Retinal pigment epithelial cell (primary cell): ENCODE data around the gene GLIS2.

Experiments
- DNase-seq: peaks from one replicate; pipeline ENCODE4 v3.0.0-alpha.2; 2010; ENCODE audit warnings: low read depth
- H3K4me3 ChIP-seq: 2 replicates; pipeline ENCODE4 v1.5.1; 2011; ENCODE audit warnings: mild to moderate bottlenecking, low read length, control low read depth, moderate library complexity
- TF ChIP-seq, protein P1 (sequence below): conservative IDR thresholded peaks from 2 replicates; pipeline ENCODE4 v1.5.1; 2011; ENCODE audit warnings: low read depth, low read length, control low read depth, inconsistent platforms

The GLIS2 gene

DNA sequence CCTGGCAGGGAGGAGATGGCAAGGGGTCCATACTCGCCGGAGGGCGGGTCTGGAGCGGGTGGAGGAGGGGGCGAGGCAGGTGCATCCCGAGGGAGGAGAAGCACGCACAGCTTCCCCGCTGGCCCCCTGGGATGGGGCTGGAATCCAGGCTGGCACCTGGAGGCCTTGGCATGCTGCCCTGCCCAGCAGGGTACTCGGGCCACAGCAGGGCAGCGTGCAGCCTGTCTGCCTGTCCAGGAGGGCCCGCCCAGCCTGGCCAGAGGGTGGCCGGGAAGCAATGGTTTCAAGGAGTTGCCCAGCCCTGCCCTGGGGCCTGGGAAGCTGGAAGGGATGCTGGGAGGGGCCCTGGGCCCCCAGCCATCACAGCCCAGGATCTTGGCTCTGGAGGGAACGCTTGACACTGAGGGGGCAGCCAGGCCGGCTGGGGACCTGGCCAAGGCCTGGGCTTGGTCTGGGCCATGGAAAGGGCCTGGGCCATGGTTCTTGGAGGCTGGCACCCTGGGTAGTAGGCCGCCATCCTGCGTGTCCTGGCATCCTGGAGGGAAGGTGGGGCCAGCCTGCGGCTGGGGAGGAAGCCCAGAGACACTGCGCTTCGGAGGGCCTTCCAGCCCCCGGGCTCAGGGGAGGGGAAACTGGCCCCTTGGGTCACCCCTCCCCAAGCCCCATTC is 1.1 kb downstream of the GLIS2 start:
- peak overlapping the region; percentile 85 for H3K4me3 ChIP-seq
- no peak for DNase-seq

DNA sequence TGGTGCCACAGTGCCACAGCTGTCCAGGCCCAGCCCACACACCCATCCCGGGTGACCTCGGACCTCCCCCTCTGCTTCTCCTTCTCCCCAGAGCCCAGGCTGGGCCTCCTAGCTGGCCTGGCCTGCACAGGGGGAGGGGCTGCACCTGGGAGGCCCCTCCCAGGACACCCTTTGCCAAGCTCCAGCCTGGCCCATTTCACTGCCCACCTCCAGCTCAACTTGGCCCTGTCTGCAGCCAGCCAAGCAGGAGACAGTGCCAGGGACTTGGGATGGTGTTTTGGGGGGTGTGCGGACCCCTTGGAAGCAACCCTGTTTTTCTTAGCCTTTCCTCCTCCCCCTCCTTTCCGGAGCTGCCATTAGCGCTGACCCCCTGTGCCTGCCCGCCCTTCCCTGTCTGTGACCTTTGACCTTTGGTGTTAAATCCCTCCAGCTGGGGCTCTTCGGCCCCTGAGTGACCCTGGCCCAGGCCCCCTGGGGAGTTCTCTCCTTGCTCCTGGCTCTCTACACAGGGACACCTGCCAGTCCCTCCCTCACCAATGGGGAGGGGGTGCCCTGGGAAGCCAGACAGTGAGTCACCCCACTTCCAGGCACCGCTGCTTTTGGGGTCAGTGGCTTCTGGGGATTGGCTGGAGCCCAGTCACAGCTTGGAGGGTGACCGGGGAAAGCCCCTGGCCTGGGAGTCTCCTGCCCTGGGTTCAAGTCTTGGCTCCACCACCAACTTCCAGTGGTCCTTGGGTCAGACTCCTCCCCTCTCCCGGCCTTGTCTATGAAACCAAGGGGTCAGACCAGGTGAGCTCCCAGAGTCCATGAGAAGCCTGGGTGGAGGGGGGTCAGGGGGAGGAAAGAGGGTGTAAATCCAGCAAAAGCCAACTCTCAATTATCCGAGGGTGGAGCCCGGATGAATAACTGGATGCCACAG is 1.9 kb downstream of the GLIS2 start:
- peak overlapping the region; percentile 85 for H3K4me3 ChIP-seq
- no peak for DNase-seq
- TF ChIP-seq, protein P1, sequence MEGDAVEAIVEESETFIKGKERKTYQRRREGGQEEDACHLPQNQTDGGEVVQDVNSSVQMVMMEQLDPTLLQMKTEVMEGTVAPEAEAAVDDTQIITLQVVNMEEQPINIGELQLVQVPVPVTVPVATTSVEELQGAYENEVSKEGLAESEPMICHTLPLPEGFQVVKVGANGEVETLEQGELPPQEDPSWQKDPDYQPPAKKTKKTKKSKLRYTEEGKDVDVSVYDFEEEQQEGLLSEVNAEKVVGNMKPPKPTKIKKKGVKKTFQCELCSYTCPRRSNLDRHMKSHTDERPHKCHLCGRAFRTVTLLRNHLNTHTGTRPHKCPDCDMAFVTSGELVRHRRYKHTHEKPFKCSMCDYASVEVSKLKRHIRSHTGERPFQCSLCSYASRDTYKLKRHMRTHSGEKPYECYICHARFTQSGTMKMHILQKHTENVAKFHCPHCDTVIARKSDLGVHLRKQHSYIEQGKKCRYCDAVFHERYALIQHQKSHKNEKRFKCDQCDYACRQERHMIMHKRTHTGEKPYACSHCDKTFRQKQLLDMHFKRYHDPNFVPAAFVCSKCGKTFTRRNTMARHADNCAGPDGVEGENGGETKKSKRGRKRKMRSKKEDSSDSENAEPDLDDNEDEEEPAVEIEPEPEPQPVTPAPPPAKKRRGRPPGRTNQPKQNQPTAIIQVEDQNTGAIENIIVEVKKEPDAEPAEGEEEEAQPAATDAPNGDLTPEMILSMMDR, result no peak

More for the DNA sequence above, 1.1 kb downstream of the GLIS2 start:
- TF ChIP-seq, protein P1, result no peak

DNA sequence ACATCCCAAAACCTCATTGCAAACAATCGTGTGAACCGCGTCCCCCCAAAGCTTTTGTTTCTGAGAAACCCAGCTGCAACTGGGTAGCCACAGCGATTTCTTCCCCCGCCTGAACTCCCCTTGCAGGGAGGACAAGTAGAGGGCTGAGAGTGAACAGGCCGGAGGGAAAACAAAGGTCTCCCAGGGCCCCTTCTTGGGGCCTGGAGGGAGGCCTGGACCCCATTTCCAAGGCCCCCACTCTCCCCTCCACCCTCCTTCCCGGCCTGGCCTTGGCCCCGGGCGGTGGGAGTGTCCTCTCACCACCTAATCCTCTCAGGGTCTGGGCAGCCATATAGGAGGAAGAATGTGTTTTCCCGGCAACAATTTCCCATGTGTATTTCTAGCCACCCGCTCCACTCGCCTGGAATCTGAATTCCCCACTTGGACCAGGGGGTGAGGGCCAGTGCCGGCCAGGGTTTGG is 2.6 kb downstream of the GLIS2 start:
- H3K4me3 ChIP-seq, result peak overlapping the region; percentile 85
- TF ChIP-seq, protein P1, result no peak
- DNase-seq, result no peak

DNA sequence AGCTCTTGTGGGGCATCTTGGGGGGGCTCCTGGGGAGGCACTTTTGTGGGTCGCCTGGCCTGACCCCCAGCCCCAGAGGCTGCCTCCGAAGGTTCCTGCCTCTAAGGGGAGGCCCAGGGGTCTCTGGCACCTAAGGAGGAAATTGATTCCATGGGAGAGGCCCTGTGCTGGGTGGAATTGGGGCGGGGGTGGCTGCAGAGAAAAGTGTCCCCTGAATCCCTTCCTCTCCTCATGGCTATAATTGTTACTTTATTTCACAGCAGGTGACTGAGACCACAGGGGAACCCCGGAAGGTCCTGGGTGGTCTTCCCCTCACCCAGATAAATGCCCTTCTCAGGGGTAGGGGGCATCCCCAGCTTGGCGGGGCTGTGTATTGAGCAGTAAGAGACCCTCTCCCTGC is 3.1 kb downstream of the GLIS2 start:
- peak overlapping the region; percentile 85 for H3K4me3 ChIP-seq
- DNase-seq, result no peak
- TF ChIP-seq, protein P1, result no peak

DNA sequence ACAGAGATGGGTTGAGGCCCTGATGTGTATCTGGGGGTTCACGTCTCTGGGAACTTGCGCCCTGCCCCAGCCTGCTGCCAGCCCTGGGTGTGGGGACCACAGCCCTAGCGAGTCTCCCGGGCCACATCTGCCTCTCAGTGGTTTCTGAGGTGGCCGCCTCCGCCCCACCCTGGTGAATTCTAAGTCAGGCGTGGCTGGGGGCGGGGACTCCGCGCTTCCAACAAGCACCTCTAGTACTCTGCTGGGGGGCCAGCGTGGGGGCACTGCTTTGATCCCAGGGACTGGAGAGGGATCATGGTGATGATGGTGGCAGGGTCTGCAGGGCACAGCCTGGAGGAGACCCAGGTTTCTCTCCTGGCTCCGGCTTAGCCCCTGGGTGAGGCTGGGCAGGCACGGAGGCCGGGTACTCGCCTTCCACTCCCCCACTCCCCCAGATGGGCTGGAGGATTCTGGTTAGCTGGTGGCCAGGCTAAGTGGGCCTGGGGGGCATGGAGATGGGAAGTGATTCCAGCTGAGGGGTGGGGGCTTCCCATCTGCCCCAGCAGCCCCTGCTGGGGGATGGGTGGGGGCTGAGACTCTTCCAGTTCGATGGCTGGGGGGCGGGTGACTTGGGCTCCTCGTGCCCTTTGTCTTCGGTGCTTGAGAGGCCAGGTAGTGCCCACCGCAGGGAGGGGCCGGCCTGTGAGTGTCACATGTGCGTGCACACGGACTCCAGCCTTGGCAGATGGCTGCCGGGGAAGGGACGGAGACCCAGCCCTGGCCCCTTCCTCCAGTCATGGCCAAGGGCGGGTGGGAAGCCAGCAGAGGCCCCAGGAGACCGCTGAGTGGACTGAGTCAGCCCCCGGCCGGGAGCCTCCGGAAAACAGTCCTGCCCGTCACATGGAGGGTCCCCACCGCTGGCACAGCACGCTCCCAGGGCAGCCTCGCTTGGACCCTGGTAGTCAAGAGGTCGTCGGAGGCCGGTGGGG is 3.9 kb downstream of the GLIS2 start:
- H3K4me3 ChIP-seq, result peak overlapping the region; percentile 85
- DNase-seq, result no peak
- TF ChIP-seq, protein P1, result no peak

DNA sequence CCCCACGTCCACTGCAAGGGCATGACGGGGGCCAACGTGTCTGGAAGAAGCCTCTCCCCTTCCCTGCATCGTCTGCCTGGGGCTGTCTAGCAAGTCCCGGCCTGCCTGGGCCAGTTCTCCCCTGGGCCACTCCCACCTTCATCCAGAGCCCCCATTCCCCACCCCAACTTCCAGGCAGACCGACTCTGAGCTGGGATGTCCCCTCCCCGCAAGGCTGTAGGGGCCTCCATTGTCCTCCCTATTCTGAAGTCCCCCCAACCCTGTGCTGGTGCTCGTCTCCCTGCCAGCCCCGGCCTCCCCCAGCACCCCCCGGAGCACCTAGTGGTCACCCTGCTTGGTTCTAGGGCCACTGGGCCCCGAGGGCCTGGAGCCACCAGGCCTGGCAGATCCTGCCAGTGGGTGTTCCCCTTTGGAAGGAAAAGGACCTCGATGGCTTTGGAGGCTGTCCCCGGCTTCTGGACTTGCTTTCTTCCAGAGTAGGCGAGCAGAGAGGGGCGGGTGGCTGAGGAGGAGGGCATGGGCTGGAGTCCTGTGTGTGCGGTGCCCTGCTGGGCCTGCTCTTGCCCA is 4.8 kb downstream of the GLIS2 start:
- H3K4me3 ChIP-seq, result no peak overlapping the region
- TF ChIP-seq, protein P1, result no peak
- no peak for DNase-seq
